Spinal cord (tissue), 10 donors: ENCODE measurements around the gene ADAP2. TPM values are rescaled to one million over a fixed set of nuclear protein-coding genes. Genes with fewer than 3 reads are reported as not detected.
"Not testable (repeated sequence)": the region's sequence is repeated elsewhere in the genome, so short reads cannot be mapped to it uniquely, and the experiment has no call there.

Experiments used
- DNase-seq, 6 donors: peaks; one replicate each; pipeline versions ENCODE4 v3.0.0 to v3.0.0-alpha.2; 2013 to 2015; ENCODE audit warnings: low spot score in 6 of 6, low read depth in 4 of 6
- H3K27ac ChIP-seq: one replicate; pipeline ENCODE4 v1.5.1; 2013; ENCODE audit warnings: low read depth, low read length, control low read depth
- H3K27me3 ChIP-seq: one replicate; pipeline ENCODE4 v1.6.1; 2013; ENCODE audit warnings: low read length; ENCODE audit not compliant: control insufficient read depth, insufficient read depth
- H3K36me3 ChIP-seq: one replicate; pipeline ENCODE4 v1.6.1; 2013; ENCODE audit warnings: low read length; ENCODE audit not compliant: control insufficient read depth, insufficient read depth
- H3K4me1 ChIP-seq: one replicate; pipeline ENCODE4 v1.6.1; 2013; ENCODE audit warnings: low read length; ENCODE audit not compliant: control insufficient read depth, insufficient read depth
- H3K4me3 ChIP-seq: one replicate; pipeline ENCODE4 v1.5.1; 2013; ENCODE audit warnings: low read depth, low read length, control low read depth
- H3K9me3 ChIP-seq: one replicate; pipeline ENCODE4 v1.6.1; 2013; ENCODE audit warnings: low read length; ENCODE audit not compliant: control insufficient read depth, insufficient read depth
- WGBS: methylation state at CpG from one replicate; pipeline ENCODE4 v1.1.5; 2013; ENCODE audit warnings: missing lambda C conversion rate; ENCODE audit not compliant: insufficient coverage; 5-methylcytosine and 5-hydroxymethylcytosine counted together
- polyA plus RNA-seq, 2 donors: library from polyadenylated mRNA; unstranded; fragments of 120-200 nt; gene quantifications; one replicate each; pipeline ENCODE4 v1.2.1, GENCODE V29; 2013; ENCODE audit not compliant: insufficient read length in 2 of 2
- total RNA-seq, 2 donors: library from RNA; depleted of rRNA in 1 of 2; stranded (reverse); fragments of 120-200 nt in 1 of 2; fragments of >200 nt in 1 of 2; gene quantifications; one replicate each; pipeline versions ENCODE4 v1.2.3 to v1.2.4, GENCODE V29; 2013 to 2014
- donor health status: healthy.

The ADAP2 gene
- total and polyA plus RNA-seq, 4 donors, result 8.2 to 15.8 (median 10.2) TPM

GRCh38 chr17:30964876-30965275, 43.1 kb downstream of the ADAP2 start:
- Histone ChIP-seq H3K9me3 (no peaks in the 10 kb centered on the region), H3K4me1 (no peaks in the 10 kb centered on the region), H3K36me3 (no peaks in the 10 kb centered on the region), H3K27ac (no peak overlapping the region), H3K27me3 (no peaks in the 10 kb centered on the region), H3K4me3 (no peak overlapping the region)
- DNase-seq, result no peak
- 90% methylated on average over 3 of the region's 5 CpGs for WGBS

DNA sequence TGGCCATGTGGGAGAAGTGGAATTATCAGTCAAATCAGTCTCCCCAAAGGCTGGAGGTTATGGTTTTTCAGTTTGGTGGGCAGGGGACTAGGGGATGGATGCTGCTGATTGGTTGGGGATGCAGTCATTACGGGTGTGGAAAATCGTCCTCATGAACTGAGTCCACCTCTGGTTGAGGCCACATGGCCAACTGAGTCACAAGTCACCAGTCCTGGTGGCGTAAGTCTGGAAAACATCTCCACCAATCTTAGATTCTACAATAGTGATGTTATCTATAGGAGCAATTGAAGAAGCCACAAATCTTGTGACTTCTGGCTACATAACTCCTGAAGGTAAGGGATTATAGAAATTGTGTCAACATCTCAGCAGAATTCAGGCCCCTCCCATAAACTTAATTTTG, 43.9 kb downstream of the ADAP2 start:
- WGBS, result 80% methylated on average over 1 of the region's 3 CpGs

GRCh38 chr17:30967911-30968310, 46.2 kb downstream of the ADAP2 start:
- WGBS, result 95% methylated on average over 7 of the region's 13 CpGs
- H3K4me3 ChIP-seq, result not testable (repeated sequence)

More for the DNA sequence above, 43.9 kb downstream of the ADAP2 start:
- Histone ChIP-seq H3K9me3 (no peaks in the 10 kb centered on the region), H3K36me3 (no peaks in the 10 kb centered on the region), H3K4me1 (peaks cover 4% of the 10 kb centered on the region), H3K27ac (no peak overlapping the region), H3K27me3 (no peaks in the 10 kb centered on the region), H3K4me3 (no peak overlapping the region)
- DNase-seq, result no peak

DNA sequence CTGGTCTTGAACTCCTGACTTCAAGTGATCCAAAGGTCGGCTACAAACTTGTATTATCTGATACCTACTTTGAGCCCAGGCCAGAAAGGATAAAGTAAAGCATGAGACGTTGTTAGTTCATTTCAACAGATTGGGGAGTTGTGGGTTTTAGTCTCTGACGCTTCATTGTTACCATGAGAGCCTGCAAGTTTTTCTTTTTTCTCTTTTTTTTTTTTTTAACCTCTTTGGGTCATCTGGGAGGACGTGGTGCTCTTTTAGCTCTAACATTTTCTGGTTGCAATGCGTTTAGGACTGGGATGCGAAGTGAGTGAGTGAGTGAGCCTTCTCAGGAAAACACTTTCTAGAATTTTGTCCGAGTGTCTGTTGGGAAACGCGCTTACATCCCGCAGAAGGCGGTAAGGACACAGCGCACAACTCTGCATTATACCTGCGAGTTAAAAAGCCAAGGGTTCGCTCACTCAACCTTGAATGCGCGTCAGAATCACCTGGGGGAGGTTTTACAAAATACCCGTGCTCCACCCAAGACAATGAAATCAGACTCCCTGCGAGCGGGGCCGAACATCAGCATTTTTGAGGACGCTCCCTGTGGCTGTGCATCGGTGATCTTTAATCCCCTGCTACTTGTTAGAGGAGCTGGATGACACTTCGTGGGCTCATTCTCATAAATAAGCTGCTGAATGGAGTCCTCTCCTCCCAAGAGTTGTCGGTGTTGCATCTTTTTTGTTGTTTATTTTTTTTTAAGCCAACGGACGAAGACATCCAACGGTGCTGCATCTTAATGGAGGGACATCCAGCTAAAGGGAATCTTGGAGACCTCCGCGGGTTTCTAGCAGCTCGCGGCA, 48.5 kb downstream of the ADAP2 start:
- H3K36me3 ChIP-seq, result no peaks in the 10 kb centered on the region
- no peaks in the 10 kb centered on the region for H3K27me3 ChIP-seq
- peaks cover 9% of the 10 kb centered on the region for H3K4me1 ChIP-seq
- H3K4me3 ChIP-seq, result peak overlapping the region; percentile 82
- DNase-seq, result peak in 1 of 6 donors; percentile 12
- H3K27ac ChIP-seq, result peak overlapping the region; percentile 93
- WGBS, result 10% methylated on average over 22 of the region's 31 CpGs
- no peaks in the 10 kb centered on the region for H3K9me3 ChIP-seq

More at GRCh38 chr17:30967911-30968310, 46.2 kb downstream of the ADAP2 start:
- not testable (repeated sequence) for H3K36me3 ChIP-seq, H3K27ac ChIP-seq, H3K9me3 ChIP-seq, H3K4me1 ChIP-seq, H3K27me3 ChIP-seq, DNase-seq

GRCh38 chr17:30970831-30971567, 49.3 kb downstream of the ADAP2 start, which contains the start of gene RNF135:
Gene RNF135 (plus strand): TSS chr17:30971039. CDS start chr17:30971074, 35 bp downstream.
- WGBS, result 0% methylated on average over 64 of the region's 66 CpGs
- DNase-seq, result peak; percentile 26 to 91 (median 63)
- Histone ChIP-seq H3K27me3 (no peaks in the 10 kb centered on the region), H3K36me3 (no peaks in the 10 kb centered on the region), H3K4me1 (peaks cover 9% of the 10 kb centered on the region), H3K4me3 (peak within 1 kb of the TSS; percentile 82), H3K27ac (peak within 1 kb of the TSS; percentile 93), H3K9me3 (no peaks in the 10 kb centered on the region)

DNA sequence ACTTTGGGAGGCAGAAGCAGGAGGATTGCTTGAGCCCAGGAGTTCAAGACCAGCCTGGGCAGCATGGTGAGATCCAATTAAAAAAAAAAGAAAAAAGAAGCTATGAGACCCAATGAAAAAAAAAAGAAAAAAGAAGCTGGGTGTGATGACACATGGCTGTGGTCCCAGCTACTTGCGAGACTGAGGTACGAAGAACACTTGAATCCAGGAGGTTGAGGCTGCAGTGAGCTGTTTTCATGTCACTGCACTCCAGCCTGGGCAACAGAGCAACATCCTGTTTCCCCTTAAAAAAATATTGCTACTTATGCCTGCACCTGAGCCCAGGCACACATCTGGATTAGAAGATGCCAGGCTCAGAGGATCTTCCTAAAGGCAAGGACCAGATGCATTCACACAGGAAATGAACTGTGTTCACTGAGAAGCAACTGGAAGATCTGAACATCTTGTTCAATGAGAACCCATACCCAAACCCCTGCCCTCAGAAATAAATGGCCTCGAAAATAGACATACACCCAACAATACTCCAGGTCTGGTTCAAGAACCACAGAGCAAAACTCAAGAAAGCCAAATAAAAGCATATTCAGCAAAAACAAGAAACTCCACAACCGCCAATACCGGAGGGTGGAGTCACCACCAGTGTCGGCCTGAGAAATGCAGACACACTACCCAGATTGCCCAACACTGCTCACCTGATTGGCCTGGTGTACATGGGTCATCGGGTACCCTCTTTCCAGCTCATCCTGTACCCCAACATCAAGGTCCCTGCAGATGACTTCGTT, 53.5 kb downstream of the ADAP2 start:
- no peaks in the 10 kb centered on the region for H3K36me3 ChIP-seq
- DNase-seq, result no peak
- no peak overlapping the region for H3K4me3 ChIP-seq
- WGBS, result 93% methylated on average over 7 of the region's 8 CpGs
- H3K4me1 ChIP-seq, result peaks cover 9% of the 10 kb centered on the region
- H3K27me3 ChIP-seq, result no peaks in the 10 kb centered on the region
- no peaks in the 10 kb centered on the region for H3K9me3 ChIP-seq
- H3K27ac ChIP-seq, result no peak overlapping the region

GRCh38 chr17:30979919-30980318, 58.2 kb downstream of the ADAP2 start:
- not testable (repeated sequence) for H3K27ac ChIP-seq, H3K9me3 ChIP-seq, H3K4me1 ChIP-seq, H3K27me3 ChIP-seq, DNase-seq, H3K4me3 ChIP-seq, H3K36me3 ChIP-seq
- WGBS, result no CpG with 5 or more reads among the region's 33 CpGs

- 97% methylated on average over 8 of the region's 8 CpGs for WGBS
Measured at GRCh38 chr17:30981531-30982519, 60.1 kb downstream of the ADAP2 start.

More at GRCh38 chr17:30981531-30982519, 60.1 kb downstream of the ADAP2 start:
- Histone ChIP-seq H3K27me3 (no peaks in the 10 kb centered on the region), H3K27ac (no peak overlapping the region), H3K9me3 (no peaks in the 10 kb centered on the region), H3K4me1 (no peaks in the 10 kb centered on the region), H3K36me3 (peaks cover 4% of the 10 kb centered on the region), H3K4me3 (no peak overlapping the region)
- no peak for DNase-seq
